HG03457 (cell line): ENCODE results near the gene ATP6V0A4.
"Not testable (repeated sequence)": the region's sequence is repeated elsewhere in the genome, so short reads cannot be mapped to it uniquely, and the experiment has no call there.

Experiments used
- ATAC-seq: cut with Tn5 transposase; IDR thresholded peaks from one replicate; pipeline ENCODE4 v1.9.1; 2021; ENCODE audit warnings: moderate number of reproducible peaks; ENCODE audit not compliant: unreplicated experiment

ATP6V0A4 gene

DNA sequence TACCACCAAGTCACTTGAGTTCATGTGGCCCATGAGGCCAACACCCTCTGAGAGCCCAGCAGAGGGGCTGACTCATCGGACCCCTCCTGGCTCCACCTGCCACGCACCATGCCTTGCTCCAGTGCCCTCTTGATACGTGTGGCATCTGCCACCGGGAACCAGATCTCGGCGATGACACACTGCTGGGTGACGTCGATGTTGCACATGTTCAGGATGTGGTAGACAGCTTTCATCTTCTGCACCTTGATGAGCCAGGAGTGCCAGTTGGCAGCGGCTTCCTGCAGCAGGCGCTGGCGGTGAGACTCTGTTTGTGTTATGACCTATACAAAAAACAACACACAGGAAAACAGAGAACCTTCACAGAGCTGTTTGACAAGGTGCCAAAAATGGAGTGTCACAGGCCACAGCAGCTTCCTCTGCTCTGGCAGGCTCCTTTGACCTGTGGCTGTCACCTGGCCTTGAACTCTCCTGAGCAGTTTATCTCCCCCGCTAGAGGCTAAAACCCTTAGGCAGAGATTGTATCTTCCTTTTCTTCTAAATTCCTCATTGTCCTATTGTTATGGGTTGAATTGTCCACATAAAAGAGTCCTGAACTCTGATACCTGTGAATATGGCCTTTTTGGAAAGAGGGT is 45.4 kb downstream of the ATP6V0A4 start:
- peak; percentile 87 for ATAC-seq

DNA sequence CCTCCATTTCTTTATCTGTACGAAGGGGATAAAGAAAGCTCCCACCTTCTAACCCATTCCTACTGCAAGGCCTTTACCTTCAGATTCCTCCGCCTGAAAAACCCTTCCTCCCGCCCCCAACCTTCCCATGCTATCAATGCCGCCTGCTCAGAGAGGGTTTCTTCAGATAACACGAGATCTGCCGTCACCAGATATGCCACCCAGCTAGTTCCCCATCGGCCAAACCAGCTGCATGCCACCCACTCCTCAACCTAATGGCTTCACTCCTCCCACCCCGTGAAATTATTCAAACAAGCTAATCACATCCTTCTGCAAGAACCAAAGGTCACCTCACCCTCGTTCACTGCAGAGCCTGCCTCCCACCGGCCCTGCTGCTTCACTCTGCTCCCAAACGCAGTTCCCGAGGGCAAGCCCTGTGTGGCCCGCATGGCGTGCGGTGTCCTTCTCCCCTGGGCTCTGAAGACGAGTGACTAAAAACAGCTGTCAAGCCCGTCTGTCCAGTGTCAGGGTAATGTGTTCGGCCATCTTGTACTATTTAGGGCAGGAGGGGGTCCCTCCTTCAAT is 47.0 kb downstream of the ATP6V0A4 start:
- no peak for ATAC-seq

DNA sequence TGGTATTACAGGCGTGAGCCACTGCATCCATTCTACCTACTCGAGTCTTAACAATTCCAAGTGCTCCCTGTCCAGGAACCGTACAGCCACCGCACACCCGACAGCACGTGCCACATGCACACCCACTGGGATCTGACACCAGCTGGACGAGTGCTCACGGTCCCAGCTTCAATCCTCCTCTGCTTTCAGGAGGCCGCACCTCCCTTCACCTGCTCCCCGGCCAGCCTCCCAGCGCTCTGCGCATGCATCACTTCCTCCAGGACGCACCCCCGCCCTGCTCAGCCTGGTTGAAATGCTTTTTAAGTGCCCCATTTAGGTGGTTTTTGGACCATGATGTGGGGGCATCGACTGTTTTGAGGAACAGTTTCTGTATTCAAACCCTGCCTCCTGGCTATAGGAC is 47.5 kb downstream of the ATP6V0A4 start:
- ATAC-seq: no peak

DNA sequence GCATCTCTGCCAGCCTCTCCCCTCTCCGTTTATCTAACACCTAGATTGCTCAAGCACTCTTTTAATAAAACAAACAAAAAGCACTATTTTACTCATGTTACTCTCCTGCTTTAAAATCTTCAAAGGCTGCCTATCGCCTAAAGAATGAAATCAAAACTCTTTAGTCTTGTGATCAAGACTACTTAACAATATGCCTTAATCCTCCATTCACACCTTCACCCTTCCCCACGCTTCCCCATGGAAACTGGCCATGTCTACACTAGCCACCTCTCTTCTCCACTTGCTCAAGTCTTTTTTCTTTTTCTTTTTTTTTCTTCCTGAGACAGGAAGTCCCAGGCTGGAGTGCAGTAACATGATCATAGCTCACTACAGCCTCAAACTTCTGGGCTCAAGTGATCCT is 48.0 kb downstream of the ATP6V0A4 start:
- no peak for ATAC-seq

DNA sequence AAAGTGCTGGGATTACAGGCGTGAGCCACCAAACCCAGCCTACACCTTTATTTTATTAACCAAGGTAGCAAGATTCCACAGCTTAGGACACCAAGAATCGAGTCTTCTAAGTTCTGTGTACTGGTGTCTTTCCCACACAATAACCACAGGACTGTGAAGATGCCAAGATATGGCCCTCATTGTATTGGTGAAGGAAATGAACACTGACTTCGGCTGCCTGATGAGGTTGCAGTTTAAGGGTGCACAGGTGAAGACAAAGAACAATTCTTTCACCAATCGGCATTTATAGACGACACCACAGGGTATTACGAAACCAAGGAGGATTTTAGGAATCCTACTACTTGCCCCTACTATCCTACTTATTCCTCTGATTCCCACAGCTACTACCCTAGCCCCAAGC is 49.3 kb downstream of the ATP6V0A4 start:
- no peak for ATAC-seq

DNA sequence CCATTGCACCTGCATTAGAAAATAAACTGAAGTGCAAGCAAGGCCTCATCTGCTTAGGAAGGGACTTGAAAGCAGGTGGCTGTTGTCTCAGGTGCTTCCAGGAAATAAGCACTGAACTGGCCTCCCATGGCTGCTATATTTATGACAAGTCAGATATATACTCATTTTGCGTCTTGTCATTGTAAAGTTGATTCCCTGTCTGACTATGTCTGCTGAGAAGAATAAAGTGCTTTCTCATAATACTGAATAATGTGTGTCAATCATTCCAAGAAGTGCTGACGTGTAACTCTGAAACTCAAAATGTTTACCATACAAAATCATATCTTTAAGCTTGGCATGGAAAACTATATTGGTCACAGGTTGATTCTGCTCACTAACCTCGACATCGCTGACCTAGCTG is 51.9 kb downstream of the ATP6V0A4 start:
- no peak for ATAC-seq

DNA sequence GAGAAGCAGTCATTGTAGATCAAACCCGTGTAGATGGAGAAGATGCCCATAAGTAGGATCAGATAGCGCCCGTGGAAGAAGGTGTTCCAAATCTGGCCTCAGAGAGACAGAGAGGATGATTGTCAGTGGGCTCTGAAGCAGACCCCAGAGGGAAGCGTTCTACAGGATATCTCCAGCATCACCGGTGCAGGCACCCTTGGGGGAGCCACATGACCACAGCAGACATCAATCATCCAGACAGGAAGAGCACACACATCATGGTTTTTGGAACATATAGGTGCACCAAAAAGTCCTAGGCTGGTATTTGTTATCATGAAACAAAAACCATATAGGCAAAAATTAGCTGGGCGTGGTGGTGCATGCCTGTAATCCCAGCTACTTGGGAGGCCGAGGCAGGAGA is 52.8 kb downstream of the ATP6V0A4 start:
- no peak for ATAC-seq

DNA sequence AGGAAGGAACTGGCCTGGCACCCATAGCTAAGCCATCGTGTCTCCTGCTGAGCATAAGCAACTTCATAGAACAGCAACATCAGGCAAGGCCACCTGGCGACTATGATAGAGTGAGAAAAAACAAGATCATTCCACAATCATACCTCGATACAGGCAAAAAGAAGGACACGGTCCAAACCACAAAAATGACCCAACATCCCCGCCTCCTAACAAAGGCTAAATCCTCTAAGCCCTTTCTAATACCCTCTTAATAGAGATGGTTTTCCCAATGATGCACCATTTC is 56.6 kb downstream of the ATP6V0A4 start:
- no peak for ATAC-seq

DNA sequence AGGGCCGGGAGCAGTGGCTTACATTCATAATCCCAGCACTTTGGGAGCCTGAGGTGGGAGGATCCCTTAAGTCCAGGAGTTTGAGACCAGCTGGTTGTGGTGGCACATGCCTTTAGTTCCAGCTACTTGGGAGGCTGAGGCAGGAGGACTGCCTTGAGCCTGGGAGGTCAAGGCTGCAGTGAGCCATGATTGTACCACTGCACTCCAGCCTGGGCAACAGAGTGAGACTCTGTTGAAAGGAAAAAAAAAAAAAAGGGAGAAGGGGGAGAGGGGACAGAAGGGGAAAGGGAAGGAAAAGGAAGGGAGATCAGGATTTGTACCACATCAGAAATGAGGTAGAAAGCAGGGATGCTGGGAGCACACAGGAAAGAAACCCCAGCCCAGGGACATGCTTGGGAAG is 58.1 kb downstream of the ATP6V0A4 start:
- ATAC-seq: no peak

DNA sequence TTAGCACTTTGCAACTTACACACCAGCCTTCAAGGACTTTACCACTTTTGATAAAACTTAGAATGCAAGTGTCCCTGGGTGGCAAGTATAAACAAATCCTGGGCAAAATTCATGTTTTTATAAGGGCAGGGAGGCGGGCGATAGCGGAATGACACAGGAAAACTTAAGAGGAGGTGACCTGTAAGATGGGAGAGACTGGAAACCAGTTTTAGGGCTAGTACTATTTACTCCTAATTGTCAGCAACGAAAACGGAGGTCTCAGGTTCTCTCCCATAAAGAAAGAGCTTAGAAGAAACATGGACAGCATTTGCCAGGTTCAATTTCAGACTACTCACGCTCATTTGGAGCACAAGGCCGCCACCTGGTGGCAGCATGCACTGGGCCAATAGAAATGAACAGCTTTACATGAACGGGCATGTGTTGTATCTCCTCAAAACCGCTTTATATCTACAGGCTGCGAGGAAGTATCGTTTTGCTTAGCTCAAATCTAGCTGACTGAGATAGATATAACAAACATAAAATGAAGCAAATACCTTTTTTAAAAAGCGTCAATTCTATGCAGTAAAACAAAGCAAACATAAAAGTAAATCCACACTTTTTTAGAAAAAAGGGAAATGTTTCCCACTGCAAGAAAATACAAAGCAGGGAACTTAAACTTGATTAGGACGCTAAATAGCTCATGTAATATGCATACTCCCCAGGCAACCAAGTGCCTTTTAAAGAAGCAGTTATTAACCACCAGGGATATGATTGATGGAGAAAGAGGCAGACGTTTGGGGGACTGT is 59.3 kb downstream of the ATP6V0A4 start:
- peak; percentile 80 for ATAC-seq

DNA sequence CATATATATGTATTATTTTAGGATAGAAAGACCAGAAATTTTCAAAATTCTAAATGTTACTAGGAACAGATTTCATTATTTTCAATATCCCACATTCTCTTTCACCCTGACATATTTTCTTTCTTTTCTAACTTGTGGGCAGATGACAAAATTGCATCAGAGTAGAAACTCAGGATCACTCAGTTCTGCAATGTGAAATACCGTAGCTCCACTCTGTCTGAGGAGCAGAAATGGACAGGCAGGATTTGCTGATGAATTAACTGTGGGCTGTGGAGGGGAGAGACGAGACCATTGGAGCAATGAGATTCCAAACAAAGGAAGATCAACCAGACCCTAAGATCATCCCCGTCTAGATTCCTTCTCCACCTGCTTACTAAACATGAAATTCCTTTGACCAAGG is 59.9 kb downstream of the ATP6V0A4 start:
- no peak for ATAC-seq

DNA sequence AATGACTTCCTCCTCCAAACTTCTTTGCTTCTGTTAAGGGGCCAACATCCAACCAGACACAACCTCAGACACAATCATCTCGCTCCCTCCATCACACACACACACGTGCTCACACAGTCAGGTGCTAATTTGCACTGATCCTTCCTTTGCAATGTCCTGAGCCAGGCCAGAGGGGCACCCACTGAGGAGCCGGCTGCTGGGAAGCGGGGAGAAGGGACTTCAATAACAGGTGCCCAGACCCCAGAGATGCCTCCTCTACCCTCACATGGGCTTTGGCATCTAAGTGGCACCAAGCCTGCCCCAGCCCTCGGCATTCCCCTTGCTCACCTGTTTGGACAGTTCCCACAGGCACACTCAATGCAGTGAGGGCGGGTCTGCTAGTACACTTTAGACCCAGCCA is 62.6 kb downstream of the ATP6V0A4 start:
- no peak for ATAC-seq

DNA sequence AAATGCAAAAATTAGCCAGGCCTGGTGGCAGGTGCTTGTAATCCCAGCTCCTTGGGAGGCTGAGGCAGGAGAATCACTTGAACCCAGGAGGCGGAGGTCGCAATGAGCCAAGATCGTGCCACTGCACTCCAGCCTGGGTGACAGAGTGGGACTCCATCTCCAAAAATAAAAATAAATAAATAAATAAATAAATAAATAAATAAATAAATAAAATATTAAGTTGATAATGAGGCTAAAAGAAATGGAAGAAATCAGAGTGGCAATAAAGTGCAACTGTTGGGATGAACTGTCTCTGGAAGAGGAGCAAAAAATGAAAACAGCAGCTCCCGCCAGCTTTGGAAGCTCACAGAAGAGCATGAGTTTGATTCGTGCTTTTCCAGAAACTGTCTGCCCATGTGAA is 66.3 kb downstream of the ATP6V0A4 start:
- ATAC-seq: not testable (repeated sequence)

DNA sequence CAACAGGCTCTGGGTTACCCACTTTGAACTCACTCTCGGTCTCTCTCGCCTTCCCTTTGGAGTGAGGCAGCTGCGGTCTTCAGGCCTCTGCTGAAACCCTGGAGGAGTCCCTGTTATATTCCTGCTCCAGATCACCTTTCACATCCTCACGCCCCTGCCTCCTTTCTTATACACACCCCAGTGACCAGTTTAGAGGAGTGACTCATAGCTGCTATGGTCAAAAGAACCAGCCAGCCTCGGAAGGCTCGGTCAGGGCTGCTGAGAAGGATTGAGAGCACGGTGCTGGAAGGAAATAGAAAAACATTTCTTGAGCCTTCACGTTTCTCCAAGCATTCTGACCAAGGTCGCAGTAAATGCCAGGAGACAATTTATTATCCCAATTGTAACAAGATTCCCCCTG is 68.6 kb downstream of the ATP6V0A4 start:
- no peak for ATAC-seq

DNA sequence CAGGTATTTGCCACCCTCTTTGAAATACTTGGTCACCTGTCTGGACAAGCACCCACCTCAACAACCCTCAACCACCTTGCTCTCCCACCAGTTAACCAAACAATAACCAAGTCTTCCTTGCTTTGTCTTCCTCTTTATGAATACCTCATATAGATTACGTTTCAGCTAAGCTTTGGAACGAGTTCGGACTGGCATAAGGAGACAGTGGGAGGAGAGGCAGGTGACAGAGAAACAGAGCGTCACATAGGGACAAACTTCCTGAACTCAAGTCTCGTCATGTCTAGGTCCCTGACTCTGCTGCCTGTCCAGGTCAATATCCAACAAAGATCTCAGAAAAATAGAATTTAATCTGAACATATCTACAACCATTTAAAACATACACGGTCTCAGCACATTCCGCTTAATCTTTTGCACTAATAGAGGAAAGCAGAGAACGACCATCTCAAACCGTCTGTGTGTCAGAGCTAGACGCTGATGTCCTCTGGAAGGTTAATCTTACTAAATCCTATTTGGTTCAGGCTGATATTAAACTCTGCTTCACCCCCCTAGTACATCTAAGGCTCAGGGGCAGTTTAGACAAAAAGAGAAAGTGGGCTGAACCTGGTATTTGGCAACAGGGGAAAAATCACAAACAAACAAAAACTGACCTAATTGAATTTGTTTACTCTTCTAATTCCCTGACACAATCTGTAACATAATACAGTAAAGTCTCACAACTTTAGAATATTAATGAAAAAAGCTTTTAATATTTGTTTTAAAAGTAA is 70.5 kb downstream of the ATP6V0A4 start:
- no peak for ATAC-seq

DNA sequence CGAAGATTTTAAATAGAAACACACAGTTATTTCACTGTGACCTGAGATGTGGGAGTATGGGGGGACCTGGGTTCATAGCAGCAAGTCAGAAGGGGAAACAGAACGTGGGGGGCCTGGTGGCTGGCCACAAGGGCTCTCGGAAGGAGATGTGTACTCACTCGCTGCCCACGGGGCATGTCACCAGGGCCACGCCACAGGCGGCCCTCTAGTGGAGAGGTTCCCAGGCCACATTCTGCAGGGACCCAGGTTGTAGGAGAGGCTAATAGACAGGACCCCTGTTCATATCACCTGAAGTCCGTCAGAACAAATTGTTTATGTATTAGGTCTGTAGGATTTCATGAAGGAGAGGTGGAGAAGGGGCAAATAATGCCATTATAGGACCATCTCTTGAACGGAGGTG is 71.7 kb downstream of the ATP6V0A4 start:
- no peak for ATAC-seq

DNA sequence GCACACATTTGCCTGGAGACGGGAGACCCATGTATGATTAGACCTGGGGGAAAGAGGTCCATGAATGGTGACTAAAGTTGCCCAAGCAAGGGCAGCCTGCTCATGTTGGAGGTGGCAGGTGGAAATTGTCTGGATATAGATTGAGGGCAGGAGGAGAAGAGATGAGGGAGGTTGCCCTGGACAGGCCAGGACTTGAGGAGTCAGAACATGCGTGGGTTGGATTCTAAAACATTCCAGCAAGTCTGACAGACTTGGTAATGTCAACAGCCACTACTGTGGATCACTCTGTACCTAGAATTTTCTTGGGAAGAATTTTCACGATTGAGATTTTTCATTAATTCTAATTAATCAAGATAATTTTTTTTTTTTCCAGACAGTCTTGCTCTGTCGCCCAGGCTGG is 77.7 kb downstream of the ATP6V0A4 start:
- ATAC-seq: no peak

DNA sequence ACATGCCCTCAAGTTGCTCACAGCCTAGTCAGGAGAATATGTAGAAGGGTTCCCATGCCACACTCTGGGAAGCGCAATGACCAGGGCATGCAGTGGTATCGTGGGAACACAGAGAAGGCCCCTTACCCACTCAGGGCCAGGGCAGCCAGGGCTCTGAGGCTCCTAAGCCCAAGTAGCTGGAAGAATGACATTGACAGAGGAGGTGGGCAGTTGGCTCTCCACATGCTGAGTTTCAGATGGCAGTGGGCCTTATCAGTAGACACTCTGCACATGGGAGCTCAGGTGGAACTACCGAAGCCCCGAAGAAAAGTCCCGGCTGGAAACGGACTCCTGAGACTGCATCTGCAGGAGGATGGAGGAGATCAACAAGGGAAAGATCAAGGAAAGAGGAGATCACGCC is 81.1 kb downstream of the ATP6V0A4 start:
- no peak for ATAC-seq

DNA sequence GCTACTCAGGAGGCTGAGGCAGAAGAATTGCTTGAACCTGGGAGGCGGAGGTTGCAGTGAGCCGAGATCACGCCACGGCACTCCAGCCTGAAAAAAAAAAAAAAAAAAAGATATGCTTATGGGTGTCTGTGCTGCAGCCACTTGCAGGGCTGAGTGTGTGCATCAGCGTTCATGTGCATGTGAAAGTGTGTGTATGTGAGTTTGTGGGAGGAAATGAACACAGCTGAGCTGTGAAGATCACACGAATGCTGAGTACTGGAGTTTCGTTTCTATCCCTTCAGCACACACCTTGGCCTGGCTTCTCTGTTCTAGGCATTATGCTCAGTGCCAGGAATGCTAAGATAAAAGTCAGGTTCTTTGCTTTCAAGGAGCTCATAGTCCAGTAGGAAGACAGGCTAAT is 84.8 kb downstream of the ATP6V0A4 start:
- no peak for ATAC-seq

DNA sequence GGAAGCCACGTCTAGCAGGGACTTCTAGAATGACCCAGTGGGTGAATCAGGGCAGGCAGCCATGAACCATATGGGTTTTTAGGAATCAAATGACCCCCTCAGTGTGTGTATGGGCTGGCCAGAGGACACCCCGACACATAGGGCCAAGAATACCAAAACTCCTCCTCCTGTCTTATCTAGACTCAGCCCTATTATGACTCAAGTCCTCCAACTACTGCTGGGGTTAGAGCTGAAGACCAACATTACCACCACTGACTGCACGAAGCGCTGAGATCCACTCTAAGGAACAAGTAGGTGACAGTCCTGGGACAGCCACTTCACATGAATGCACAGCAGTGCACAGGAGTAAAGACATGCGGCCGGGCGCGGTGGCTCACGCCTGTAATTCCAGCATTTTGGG is 85.3 kb downstream of the ATP6V0A4 start:
- ATAC-seq: no peak

DNA sequence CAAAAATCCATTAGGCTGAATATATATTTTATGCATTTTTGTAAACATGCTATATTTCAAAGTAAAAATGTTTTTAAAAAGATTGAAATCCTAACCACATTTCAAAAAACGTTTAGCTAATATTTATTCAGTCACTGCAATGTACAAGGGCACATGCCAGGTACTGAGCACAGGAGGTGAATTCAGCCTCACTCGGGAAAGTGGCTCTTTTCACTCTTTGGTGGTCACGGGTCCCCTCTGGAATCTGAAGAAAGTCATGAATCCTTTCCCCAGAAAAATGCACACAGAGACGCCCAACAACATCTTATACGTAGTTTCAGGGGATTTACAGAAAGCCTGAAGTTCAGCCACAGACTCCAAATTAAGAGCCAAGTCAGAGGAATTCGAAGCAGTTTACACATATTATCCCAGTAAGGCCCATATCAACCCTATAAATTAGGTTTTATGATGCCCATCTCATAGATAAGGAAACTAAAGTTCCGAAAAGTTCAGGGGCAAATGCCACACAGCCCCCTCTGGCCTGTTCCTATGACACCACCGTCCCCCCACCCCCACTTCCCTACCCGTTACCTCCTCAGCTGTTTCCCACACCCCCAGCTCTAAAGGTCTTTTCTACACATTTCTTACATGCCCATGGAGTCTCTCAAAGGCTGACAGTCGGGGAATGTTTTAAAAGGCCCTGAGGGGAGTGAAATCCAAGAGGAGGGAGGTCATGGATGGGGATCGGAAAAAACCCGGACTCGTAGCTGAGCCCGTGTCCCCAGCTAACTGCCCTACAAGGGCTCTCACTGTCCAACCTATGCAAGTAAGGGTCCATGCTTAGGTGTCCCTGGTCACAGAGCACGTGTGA is 87.2 kb downstream of the ATP6V0A4 start:
- no peak for ATAC-seq
